HG02938 (cell line): Measurements from ENCODE around the gene RBP4.

ENCODE experiments used
- ATAC-seq: cut with Tn5 transposase; IDR thresholded peaks from one replicate; pipeline ENCODE4 v1.9.1; 2021; ENCODE audit warnings: mild to moderate bottlenecking, moderate library complexity; ENCODE audit not compliant: unreplicated experiment

Gene RBP4

GRCh38 chr10:93601146-93601773, at the start of gene RBP4:
RBP4 (minus strand) TSS chr10:93601235; CDS start chr10:93601028, 207 bp downstream.
- ATAC-seq, result no peak

DNA sequence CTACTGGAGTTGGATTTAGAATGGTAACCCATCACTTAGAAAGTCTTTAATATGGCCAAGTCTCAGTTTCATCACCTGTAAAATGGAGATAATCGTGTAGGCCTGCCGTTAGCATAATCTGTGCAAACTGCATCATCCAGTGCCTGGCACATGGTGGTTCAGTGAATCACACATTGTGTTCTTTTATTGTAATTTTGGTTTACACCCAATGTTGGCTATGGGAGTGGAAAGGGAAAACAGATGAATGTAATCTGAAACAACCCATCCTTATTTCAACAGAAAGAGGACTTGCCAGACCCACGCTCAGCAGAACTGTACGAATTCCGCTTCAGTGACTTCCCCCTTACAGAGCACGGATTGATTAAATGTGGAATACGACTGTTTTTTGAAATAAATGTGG, 38.8 kb upstream of the RBP4 start:
- no peak for ATAC-seq

DNA sequence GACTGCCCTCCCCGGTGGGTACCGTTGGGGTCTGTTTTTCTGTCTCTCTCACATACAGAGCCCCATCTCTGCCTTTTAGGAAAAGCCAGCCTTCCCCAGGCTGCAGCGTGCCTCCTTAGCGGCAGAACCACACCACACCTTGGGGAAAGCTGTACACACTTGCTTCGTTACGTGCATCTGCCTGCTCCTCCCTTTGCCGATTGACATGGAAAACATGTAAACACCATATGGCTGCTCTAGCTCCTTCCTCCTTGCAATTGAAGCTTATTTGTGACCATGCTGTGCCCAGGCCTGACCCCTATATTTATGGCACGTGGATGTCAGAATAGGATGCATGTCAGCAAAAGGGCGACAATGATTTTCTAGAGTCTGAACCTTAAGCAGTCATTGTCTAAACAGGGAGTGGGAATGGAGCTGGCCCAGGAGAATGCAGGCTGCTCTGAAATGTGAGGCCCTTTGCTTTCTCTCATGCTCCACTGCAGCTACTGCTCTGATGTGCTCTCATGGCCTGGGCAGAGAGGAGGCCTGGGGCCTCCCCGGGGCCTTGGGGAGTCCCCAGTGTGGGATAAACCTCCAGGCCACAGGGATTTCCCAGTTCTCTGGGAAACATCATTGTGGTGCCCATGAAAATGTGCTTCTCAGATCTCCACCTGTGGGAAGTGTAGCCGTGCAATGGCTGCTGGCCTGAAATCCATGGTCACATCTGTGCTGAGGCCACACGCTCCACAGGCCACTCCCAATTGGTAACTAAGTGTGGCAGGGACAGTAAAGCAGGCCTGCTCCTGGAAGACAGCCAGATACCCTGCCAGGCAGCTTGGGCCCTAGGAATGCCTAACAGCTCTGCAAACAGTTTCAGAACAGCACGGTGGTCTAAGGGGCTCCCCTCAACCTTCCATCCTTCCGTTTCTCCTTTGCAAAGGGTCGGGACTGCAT, 29.9 kb upstream of the RBP4 start:
- ATAC-seq, result no peak

GRCh38 chr10:93629647-93630305, 28.7 kb upstream of the RBP4 start:
- no peak for ATAC-seq

- ATAC-seq, result no peak
These were observed 27.8 kb upstream of the RBP4 start for GRCh38 chr10:93628858-93629257.

DNA sequence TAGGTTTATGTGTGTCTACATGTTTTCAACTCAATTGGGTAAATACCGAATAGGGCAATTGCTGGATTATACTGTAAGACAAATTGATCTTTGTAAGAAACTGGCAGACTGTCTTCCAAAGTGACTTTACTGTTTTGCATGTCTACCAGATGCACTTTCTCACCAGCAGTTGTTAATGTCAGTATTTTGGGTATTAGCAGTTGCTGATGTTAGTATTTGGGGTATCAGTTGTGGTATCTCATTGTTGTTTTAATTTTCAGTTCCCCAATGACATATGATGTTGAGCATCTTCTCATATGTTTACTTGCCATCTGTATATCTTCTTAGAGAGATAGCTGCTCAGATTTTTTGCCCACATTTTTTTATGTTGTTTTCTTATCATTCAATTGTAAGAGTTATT, 21.9 kb upstream of the RBP4 start:
- ATAC-seq, result no peak

GRCh38 chr10:93620925-93621324, 19.9 kb upstream of the RBP4 start:
- no peak for ATAC-seq

- no peak for ATAC-seq
These were observed 14.7 kb upstream of the RBP4 start for GRCh38 chr10:93615576-93616235.

DNA sequence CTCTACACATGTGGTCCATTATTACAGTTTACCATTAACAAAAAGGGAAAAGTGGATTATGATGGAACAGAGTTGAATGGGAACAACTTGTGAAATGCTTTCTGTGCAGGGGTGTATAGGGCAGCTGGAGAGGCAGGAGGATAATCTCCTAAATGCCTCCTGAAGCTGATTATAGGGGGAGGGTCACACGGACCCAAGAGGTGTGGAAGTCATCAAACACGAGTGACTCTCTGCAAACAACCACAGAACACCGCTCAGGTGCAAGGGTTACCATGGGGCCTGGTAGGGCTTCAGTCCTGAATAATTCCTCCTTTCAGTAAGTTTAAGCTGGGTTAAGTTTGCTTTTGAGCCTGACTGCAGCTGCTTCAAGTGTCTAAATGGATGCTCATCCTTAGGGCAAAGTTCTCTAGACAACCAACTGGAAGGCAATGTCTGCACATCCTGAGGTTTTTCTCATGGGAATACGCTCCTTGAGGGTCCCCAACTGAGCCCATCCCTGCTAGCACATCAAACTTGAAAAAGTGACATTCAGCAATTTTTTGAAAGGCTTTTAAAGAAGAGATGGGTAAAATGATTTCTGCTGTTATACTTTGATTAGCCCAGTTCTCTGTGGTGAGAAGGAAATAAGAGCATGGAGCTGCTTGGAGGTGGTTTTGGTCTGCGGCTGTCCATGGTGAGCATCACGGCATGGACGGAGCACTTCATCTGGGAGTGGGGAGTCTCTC, 13.2 kb upstream of the RBP4 start:
- no peak for ATAC-seq

DNA sequence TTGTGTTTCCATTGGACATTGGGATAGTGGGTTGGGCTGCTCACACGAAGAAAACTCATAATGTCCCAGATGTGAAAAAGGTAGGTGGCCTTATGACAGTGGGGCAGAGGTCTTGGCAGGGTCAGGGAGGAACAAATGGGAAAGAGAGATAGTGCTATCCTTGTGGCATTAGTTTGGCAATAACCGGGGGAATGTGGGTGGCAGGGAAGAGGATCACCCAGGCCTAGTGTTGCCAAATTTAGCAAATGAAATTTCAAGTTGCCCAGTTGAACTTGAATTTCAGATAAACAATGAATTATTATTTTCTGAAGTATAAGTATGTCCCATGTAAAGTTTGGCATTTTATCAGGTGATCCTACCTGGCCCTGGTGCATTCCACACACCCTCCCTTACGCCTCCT, 12.1 kb upstream of the RBP4 start:
- no peak for ATAC-seq

DNA sequence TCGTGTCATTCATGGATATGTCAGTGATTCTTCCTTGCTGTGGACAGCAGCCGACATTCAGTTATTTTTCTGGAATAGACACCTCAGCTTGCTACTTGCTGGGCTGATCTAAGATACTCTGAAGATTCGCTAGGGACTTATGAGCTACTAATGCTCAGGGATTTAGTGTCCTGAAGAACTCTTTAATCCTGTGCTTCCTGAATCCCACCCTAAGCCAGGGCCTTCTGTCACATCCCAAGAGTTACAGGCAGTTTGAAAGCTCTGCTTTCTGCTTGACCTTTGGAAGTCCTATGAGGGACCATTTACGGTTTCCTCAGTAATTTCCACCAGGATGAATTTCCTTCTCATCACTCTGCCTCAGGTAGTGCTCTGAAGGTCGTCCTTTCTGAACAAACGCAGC, 11.3 kb upstream of the RBP4 start, which contains the start of gene PDE6C:
Gene PDE6C (plus strand): TSS at position 227 of the 400 bp plus-strand sequence. CDS start 189 bp downstream, outside the sequence.
- no peak for ATAC-seq

DNA sequence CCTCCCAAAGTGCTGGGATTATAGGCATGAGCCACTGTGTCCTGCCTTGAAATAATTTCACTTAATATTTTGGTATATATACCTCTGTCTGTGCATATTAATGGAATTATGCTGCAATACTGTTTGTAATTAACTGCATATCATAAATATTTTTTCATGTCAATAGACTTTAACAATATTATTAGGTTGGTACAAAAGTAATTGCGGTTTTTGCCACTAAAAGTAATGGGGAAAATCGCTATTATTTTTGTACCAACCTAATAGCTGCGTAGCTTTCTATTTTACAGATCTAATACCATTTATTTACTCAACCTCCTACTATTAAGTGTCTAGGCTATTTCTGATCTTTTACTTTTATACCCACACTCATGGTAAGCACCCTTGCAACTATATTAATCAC, 7.4 kb upstream of the RBP4 start:
- ATAC-seq, result no peak

- no peak for ATAC-seq
These were observed 3.1 kb upstream of the RBP4 start for GRCh38 chr10:93604146-93604545.

GRCh38 chr10:93603023-93603422, 2.0 kb upstream of the RBP4 start:
- no peak for ATAC-seq

- no peak for ATAC-seq
These were observed 733 bp upstream of the RBP4 start for GRCh38 chr10:93601774-93602162.

DNA sequence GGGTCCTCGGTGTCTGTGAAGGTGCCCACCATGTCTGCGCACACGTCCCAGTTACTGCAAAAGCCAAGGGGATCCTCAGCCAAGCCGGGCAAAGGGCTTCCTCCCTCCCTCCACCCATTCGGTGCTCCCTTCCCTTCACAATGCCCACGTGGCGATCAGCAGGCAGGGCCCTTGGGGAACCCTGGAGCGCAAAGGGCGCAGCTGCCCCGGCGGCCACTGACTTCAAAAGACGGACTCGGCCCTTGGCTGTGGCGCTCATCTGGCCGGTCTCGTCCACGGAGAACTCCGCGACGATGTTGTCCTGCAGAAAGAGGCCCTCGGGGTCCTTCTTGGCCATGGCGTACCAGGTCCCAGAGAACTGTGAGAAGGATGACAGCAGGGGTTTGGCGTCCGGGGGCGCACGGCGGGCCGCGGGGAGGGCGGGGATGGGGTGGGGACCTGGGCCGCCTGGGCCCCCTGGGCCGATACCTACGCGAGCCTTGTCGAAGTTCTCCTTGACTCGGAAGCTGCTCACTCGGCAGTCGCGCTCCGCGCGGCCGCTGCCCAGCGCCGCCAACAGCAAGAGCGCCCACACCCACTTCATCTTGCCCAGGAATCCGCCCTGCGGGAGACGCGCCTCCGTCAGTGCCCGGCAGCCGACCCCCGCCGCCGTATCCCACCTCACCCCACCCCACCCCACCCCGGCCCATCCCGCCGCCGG, 439 bp downstream of the RBP4 start:
- ATAC-seq, result no peak

GRCh38 chr10:93599778-93600177, 1.3 kb downstream of the RBP4 start:
- no peak for ATAC-seq

DNA sequence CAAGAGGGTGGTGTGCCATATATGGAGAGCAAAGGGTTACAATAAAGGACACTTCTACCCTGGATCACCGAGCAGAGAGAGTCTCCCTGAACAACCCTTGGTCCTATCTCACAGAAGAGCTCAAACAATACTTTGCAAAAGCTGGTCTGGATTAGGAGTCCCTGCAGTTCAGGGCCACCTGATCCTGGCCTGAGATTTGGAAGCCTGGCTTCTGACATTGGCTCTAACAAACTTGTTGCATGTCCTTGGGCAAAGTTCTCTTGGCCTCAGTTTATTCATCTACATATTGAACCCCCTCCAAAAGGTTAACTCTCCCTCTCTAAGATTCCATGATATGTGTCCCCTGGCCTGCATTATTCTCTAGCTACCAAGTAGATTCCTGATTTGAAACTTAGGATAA, 1.7 kb downstream of the RBP4 start:
- ATAC-seq, result no peak

DNA sequence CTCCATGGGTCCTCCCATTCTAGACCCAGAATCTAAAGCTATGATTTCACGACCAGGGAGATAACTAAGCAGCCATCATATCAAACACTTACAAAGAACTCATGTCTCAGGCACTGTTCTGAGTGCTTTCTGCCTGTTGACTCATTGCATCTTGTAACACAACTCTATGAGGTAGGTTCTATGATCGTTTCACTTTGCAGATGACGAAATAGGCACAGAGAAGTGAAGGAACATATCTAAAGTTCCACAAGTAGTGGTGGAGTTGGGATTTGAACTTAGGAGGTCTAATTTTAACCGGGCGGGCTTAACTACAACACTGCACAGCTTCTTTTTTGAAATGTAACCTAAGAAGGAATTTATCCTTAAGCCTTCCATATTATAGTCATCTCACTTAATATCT, 2.9 kb downstream of the RBP4 start:
- no peak for ATAC-seq

- no peak for ATAC-seq
These were observed 3.9 kb downstream of the RBP4 start for GRCh38 chr10:93597075-93597599.
